ENCODE data around the gene KRT10. TPM values are rescaled to one million over a fixed set of nuclear protein-coding genes. Genes with fewer than 3 reads are reported as not detected.

KRT10 gene
- total and polyA plus RNA-seq, 2 donors (not counting 1 experiment from before 2014, with no cell fraction given): 14.7 to 32.9 TPM

DNA sequence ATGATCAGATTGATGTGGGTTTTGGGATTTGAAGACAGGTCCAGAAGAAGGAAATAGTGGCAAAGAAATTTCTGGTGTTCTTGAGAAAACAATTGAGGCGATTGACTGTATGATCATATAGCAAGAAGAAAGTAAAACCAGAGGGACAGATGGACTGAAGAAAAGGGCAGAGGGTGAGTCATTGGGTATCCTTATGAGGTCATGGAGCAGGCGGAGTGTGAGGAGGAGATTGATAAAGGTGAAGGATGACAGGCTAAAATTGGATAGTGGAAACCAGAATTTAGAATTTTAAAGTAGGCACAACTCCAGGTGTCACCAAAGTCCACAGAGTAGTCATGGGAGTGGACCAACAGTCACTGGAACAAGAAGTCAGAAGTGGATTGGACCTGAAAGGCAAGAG lies 21.3 kb downstream of the KRT10 start:
- POLR2A ChIA-PET: no interaction called here
- no peak overlapping the region for H3K4me2 ChIP-seq (replicated peaks; ENCODE audit: low read depth, low read length, poor library complexity, severe bottlenecking)
- peaks cover 0 to 37% (median 25%) of the 10 kb centered on the region in 4 experiments for H3K27me3 ChIP-seq (replicated peaks in 1 of 4; ENCODE audit: control extremely low read depth in 1 of 4, control insufficient read depth in 3 of 4, insufficient read depth in 4 of 4, low read length in 3 of 4)
- no peak overlapping the region for H3K4me3 ChIP-seq (ENCODE audit: control extremely low read depth in 1 of 5, extremely low read depth in 1 of 5, insufficient read depth in 1 of 5, low read depth in 2 of 5, low read length in 4 of 5)
- CTCF ChIA-PET: interaction anchor here (4.4 kb wide), 1 partner anchor 862 kb away, joined by 22 read pairs; no protein-coding TSS in a partner anchor
- H3K4me3 Mint-ChIP-seq: no peak overlapping the region
- ATAC-seq (ENCODE audit: low read depth) (no peak), DNase-seq (no peak)
- H3K36me3 ChIP-seq (replicated peaks in 1 of 2; ENCODE audit: control extremely low read depth in 1 of 2, control insufficient read depth in 1 of 2, extremely low read depth in 1 of 2, insufficient read depth in 2 of 2, low read length in 1 of 2): no peaks in the 10 kb centered on the region
- H3K79me2 ChIP-seq (ENCODE audit: control insufficient read depth, insufficient read depth, low read length): no peaks in the 10 kb centered on the region
- no peaks in the 10 kb centered on the region for H3K9me3 Mint-ChIP-seq (ENCODE audit: insufficient read depth)
- no peak overlapping the region for H3K9ac ChIP-seq (ENCODE audit: low read length)
- H2AFZ ChIP-seq (ENCODE audit: insufficient read depth, low read depth, low read length, poor library complexity, severe bottlenecking): no peak overlapping the region
- no peak overlapping the region for H3K27ac Mint-ChIP-seq
- H3K4me1 Mint-ChIP-seq: peaks cover 3% of the 10 kb centered on the region
- peaks cover 49% of the 10 kb centered on the region for H3K27me3 Mint-ChIP-seq
- H3K4me1 ChIP-seq (ENCODE audit: control insufficient read depth in 2 of 2, insufficient read depth in 2 of 2, low read length in 2 of 2): peaks cover 0 to 4% of the 10 kb centered on the region in 2 donors
- 73% methylated on average over 2 of the region's 2 CpGs for WGBS (ENCODE audit: insufficient coverage)
- H4K20me1 ChIP-seq (ENCODE audit: control insufficient read depth, insufficient read depth, low read length, poor library complexity, severe bottlenecking): no peaks in the 10 kb centered on the region
- H3K9me3 ChIP-seq (ENCODE audit: control extremely low read depth in 1 of 3, control insufficient read depth in 2 of 3, insufficient read depth in 1 of 3, low read length in 2 of 3): no peaks in the 10 kb centered on the region
- intact Hi-C loops (cut with micrococcal nuclease): loop anchor here (2.0 to 10.0 kb wide), 2 partner anchors 40 to 524 kb away; no protein-coding TSS in a partner anchor
- H3K27ac ChIP-seq (ENCODE audit: low read length in 2 of 2): no peak overlapping the region
- TF ChIP-seq, protein P1, sequence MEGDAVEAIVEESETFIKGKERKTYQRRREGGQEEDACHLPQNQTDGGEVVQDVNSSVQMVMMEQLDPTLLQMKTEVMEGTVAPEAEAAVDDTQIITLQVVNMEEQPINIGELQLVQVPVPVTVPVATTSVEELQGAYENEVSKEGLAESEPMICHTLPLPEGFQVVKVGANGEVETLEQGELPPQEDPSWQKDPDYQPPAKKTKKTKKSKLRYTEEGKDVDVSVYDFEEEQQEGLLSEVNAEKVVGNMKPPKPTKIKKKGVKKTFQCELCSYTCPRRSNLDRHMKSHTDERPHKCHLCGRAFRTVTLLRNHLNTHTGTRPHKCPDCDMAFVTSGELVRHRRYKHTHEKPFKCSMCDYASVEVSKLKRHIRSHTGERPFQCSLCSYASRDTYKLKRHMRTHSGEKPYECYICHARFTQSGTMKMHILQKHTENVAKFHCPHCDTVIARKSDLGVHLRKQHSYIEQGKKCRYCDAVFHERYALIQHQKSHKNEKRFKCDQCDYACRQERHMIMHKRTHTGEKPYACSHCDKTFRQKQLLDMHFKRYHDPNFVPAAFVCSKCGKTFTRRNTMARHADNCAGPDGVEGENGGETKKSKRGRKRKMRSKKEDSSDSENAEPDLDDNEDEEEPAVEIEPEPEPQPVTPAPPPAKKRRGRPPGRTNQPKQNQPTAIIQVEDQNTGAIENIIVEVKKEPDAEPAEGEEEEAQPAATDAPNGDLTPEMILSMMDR (IDR thresholded peaks at IDR 0.05): no peak
- TF ChIP-seq EZH2 (IDR thresholded peaks at IDR 0.05; ENCODE audit: borderline replicate concordance, insufficient read depth, low read depth, low read length, poor library complexity, severe bottlenecking): no peak

DNA sequence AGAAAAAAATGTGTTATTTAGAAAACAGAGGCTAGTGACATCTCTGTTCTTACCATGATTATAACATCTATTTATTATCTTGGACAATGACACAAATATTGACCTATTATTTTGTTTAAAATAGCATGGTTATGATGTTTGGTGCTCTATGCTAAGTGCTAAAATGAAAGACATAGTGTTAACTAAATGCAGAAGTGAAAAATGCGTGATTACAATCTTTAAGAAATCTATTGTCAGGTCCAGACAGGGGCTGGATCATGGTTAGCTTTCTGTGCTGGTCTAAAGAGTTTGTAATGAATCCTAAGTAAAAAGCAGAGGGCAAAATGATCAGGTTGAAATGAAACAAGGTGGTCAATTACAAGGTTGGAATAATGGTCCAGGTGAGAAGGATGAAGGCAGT lies 22.0 kb downstream of the KRT10 start:
- DNase-seq (no peak), ATAC-seq (ENCODE audit: low read depth) (no peak)
- no peak overlapping the region for H3K27ac ChIP-seq (ENCODE audit: low read length in 2 of 2)
- no peak overlapping the region for H3K27ac Mint-ChIP-seq
- intact Hi-C loops (cut with micrococcal nuclease): loop anchor here (2.0 to 10.0 kb wide), 2 partner anchors 40 to 524 kb away; no protein-coding TSS in a partner anchor
- H3K27me3 Mint-ChIP-seq: peaks cover 51% of the 10 kb centered on the region
- whole genome bisulfite sequencing (ENCODE audit: insufficient coverage): 63% methylated on average over 1 of the region's 1 CpG
- H3K27me3 ChIP-seq (replicated peaks in 1 of 4; ENCODE audit: control extremely low read depth in 1 of 4, control insufficient read depth in 3 of 4, insufficient read depth in 4 of 4, low read length in 3 of 4): peaks cover 0 to 36% (median 24%) of the 10 kb centered on the region in 4 experiments
- H3K9ac ChIP-seq (ENCODE audit: low read length): no peak overlapping the region
- peaks cover 3% of the 10 kb centered on the region for H3K4me1 Mint-ChIP-seq
- no peak for TF ChIP-seq EZH2 (IDR thresholded peaks at IDR 0.05; ENCODE audit: borderline replicate concordance, insufficient read depth, low read depth, low read length, poor library complexity, severe bottlenecking)
- TF ChIP-seq, protein P1 (IDR thresholded peaks at IDR 0.05): no peak
- peaks cover 0 to 4% of the 10 kb centered on the region in 2 donors for H3K4me1 ChIP-seq (ENCODE audit: control insufficient read depth in 2 of 2, insufficient read depth in 2 of 2, low read length in 2 of 2)
- ChIA-PET POLR2A (no interaction called here), CTCF (no interaction called here)
- no peak overlapping the region for H3K4me3 ChIP-seq (ENCODE audit: control extremely low read depth in 1 of 5, extremely low read depth in 1 of 5, insufficient read depth in 1 of 5, low read depth in 2 of 5, low read length in 4 of 5)
- no peaks in the 10 kb centered on the region for H4K20me1 ChIP-seq (ENCODE audit: control insufficient read depth, insufficient read depth, low read length, poor library complexity, severe bottlenecking)
- no peak overlapping the region for H3K4me2 ChIP-seq (replicated peaks; ENCODE audit: low read depth, low read length, poor library complexity, severe bottlenecking)
- H3K9me3 ChIP-seq (ENCODE audit: control extremely low read depth in 1 of 3, control insufficient read depth in 2 of 3, insufficient read depth in 1 of 3, low read length in 2 of 3): no peaks in the 10 kb centered on the region
- no peak overlapping the region for H2AFZ ChIP-seq (ENCODE audit: insufficient read depth, low read depth, low read length, poor library complexity, severe bottlenecking)
- no peaks in the 10 kb centered on the region for H3K79me2 ChIP-seq (ENCODE audit: control insufficient read depth, insufficient read depth, low read length)
- no peaks in the 10 kb centered on the region for H3K9me3 Mint-ChIP-seq (ENCODE audit: insufficient read depth)
- H3K36me3 ChIP-seq (replicated peaks in 1 of 2; ENCODE audit: control extremely low read depth in 1 of 2, control insufficient read depth in 1 of 2, extremely low read depth in 1 of 2, insufficient read depth in 2 of 2, low read length in 1 of 2): no peaks in the 10 kb centered on the region
- H3K4me3 Mint-ChIP-seq: no peak overlapping the region

Measured in B cell (primary cell).